B cell (primary cell): ENCODE data around the gene FLNA.

Experiments used
- CTCF ChIP-seq: fragments of 200-600 bp; IDR thresholded peaks from one replicate; pipeline ENCODE4 v1.8.0; 2022; ENCODE audit warnings: antibody characterized with exemption, mild to moderate bottlenecking
- EZH2 ChIP-seq: IDR thresholded peaks from 2 replicates; pipeline ENCODE4 v1.6.1; 2012; ENCODE audit warnings: borderline replicate concordance, low read depth, mild to moderate bottlenecking, moderate library complexity, low read length; ENCODE audit not compliant: insufficient read depth, poor library complexity, severe bottlenecking

DNA sequence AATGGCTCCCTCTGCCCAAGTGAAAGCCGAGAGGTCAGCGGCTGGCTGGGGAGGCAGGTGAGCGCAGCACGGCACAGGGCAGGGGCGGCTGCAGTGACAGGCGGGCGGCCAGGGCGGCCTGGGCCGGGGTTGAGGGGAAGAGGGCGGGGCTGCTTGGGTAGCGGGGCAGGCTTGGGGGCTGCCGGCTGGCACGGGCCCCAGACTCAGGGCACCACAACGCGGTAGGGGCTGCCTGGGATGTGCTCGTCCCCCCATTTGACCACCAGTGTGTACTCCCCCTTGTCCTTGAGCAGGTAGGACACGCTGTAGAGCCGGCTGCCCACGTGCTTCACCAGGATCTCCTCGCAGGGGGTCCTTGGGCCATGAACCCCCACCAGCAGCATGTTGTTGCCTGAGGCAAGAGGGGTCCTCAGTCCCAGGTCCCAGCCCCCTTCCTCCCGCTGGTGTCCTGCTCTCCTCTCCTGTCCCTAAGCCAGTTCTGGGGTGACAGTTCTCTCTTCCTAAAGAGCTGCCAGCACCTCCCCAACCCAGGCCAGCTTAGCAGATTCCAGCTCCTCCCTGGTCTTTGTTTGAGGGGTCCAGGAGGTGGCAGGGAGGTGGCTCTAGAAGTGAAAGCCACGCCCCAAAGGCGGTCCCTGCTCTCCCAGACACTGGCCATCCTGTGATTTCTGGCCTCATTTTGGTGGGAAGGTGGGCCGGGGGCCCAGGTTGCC lies 25.6 kb downstream of the FLNA start:
- TF ChIP-seq CTCF (no peak), EZH2 (no peak)
